Measurements from ENCODE around the gene PTPRB.

DNA sequence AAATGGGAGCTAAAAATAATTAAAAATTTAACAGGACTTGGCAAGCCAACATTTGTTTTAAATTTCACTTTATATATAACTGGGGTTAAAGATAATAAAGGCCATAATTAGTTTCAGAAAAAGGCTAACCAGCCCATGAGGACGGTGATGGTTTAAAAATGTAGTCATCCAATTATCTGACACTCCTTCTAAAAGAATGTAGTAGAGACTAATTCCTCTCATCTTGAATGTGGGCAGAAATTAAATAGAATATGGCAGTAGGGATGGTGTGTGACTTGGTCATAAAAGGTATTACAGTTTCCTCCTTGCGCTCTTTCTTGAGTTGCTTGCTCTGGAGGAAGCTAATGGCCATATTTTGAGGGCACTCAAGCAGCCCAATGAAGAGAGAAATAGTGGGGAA, 49.1 kb upstream of the PTPRB start:
- no peak for TF ChIP-seq EZH2 (IDR thresholded peaks at IDR 0.05; ENCODE audit: borderline replicate concordance, low read depth, low read length, severe bottlenecking)
- TF ChIP-seq, protein P1, sequence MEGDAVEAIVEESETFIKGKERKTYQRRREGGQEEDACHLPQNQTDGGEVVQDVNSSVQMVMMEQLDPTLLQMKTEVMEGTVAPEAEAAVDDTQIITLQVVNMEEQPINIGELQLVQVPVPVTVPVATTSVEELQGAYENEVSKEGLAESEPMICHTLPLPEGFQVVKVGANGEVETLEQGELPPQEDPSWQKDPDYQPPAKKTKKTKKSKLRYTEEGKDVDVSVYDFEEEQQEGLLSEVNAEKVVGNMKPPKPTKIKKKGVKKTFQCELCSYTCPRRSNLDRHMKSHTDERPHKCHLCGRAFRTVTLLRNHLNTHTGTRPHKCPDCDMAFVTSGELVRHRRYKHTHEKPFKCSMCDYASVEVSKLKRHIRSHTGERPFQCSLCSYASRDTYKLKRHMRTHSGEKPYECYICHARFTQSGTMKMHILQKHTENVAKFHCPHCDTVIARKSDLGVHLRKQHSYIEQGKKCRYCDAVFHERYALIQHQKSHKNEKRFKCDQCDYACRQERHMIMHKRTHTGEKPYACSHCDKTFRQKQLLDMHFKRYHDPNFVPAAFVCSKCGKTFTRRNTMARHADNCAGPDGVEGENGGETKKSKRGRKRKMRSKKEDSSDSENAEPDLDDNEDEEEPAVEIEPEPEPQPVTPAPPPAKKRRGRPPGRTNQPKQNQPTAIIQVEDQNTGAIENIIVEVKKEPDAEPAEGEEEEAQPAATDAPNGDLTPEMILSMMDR (IDR thresholded peaks at IDR 0.05; ENCODE audit: borderline replicate concordance, extremely low read depth, low read length, poor library complexity, severe bottlenecking), result no peak

Measured in DND-41 (cell line).